Endothelial cell (in vitro differentiated cells): ENCODE measurements around the gene DOCK1. TPM values are rescaled to one million over a fixed set of nuclear protein-coding genes. Genes with fewer than 3 reads are reported as not detected.

Source experiments
- DNase-seq: peaks from one replicate; pipeline ENCODE4 v3.0.0; 2021; ENCODE audit warnings: low spot score
- H3K27ac Mint-ChIP-seq: one replicate; pipeline ENCODE4 v1.8.0; 2021; ENCODE audit warnings: mixed read lengths, inconsistent platforms; ENCODE audit not compliant: unreplicated experiment
- H3K27me3 Mint-ChIP-seq: one replicate; pipeline ENCODE4 v1.8.0; 2021; ENCODE audit warnings: mild to moderate bottlenecking, moderate library complexity, mixed read lengths, inconsistent platforms; ENCODE audit not compliant: unreplicated experiment
- H3K36me3 Mint-ChIP-seq: one replicate; pipeline ENCODE4 v1.8.0; 2021; ENCODE audit warnings: mild to moderate bottlenecking, low read depth, mixed read lengths, inconsistent platforms; ENCODE audit not compliant: unreplicated experiment
- H3K4me1 Mint-ChIP-seq: one replicate; pipeline ENCODE4 v1.8.0; 2021; ENCODE audit warnings: mild to moderate bottlenecking, mixed read lengths, inconsistent platforms; ENCODE audit not compliant: unreplicated experiment
- H3K4me3 Mint-ChIP-seq: one replicate; pipeline ENCODE4 v1.8.0; 2021; ENCODE audit warnings: mild to moderate bottlenecking, mixed read lengths, inconsistent platforms; ENCODE audit not compliant: unreplicated experiment
- H3K9me3 Mint-ChIP-seq: one replicate; pipeline ENCODE4 v1.8.0; 2021; ENCODE audit warnings: mixed read lengths, inconsistent platforms; ENCODE audit not compliant: unreplicated experiment
- CTCF ChIP-seq: fragments of 200-600 bp; sonication (generic); IDR thresholded peaks from one replicate; pipeline ENCODE4 v1.5.0; 2021; ENCODE audit warnings: antibody characterized with exemption; ENCODE audit not compliant: unreplicated experiment
- total RNA-seq: library from RNA; stranded (reverse); fragmentation: NEBNext Ultra II Directional; extraction: Animal tissue kit (Norgen Biotek cat#: 25700); gene quantifications from one replicate; pipeline ENCODE4 v1.2.1, GENCODE V29; 2021; ENCODE audit not compliant: unreplicated experiment

The DOCK1 gene
- total RNA-seq, 1 donor from 2014 or later, result 116 TPM

GRCh38 chr10:127318396-127318795 is 413.2 kb downstream of the DOCK1 start:
- Mint-ChIP-seq H3K4me1 (peaks cover 13% of the 10 kb centered on the region), H3K9me3 (no peaks in the 10 kb centered on the region), H3K36me3 (peaks cover 8% of the 10 kb centered on the region), H3K27ac (no peak overlapping the region), H3K4me3 (no peak overlapping the region), H3K27me3 (peaks cover 4% of the 10 kb centered on the region)
- no peak for DNase-seq
- TF ChIP-seq CTCF, result no peak

GRCh38 chr10:127319271-127319670 is 414.0 kb downstream of the DOCK1 start:
- H3K4me1 Mint-ChIP-seq, result peaks cover 4% of the 10 kb centered on the region
- peaks cover 4% of the 10 kb centered on the region for H3K27me3 Mint-ChIP-seq
- no peak for DNase-seq
- no peaks in the 10 kb centered on the region for H3K9me3 Mint-ChIP-seq
- no peak overlapping the region for H3K27ac Mint-ChIP-seq
- TF ChIP-seq CTCF, result no peak
- H3K4me3 Mint-ChIP-seq, result no peak overlapping the region
- peaks cover 4% of the 10 kb centered on the region for H3K36me3 Mint-ChIP-seq

GRCh38 chr10:127319691-127320090 is 414.5 kb downstream of the DOCK1 start:
- Mint-ChIP-seq H3K4me3 (no peak overlapping the region), H3K9me3 (no peaks in the 10 kb centered on the region), H3K36me3 (peaks cover 4% of the 10 kb centered on the region), H3K27me3 (peaks cover 4% of the 10 kb centered on the region), H3K4me1 (no peaks in the 10 kb centered on the region), H3K27ac (no peak overlapping the region)
- no peak for DNase-seq
- no peak for TF ChIP-seq CTCF

GRCh38 chr10:127320176-127320575 is 414.9 kb downstream of the DOCK1 start:
- Mint-ChIP-seq H3K4me1 (no peaks in the 10 kb centered on the region), H3K4me3 (no peak overlapping the region), H3K27ac (no peak overlapping the region), H3K9me3 (no peaks in the 10 kb centered on the region), H3K36me3 (peaks cover 4% of the 10 kb centered on the region), H3K27me3 (peaks cover 4% of the 10 kb centered on the region)
- DNase-seq, result no peak
- no peak for TF ChIP-seq CTCF

GRCh38 chr10:127322286-127322685 is 417.1 kb downstream of the DOCK1 start:
- H3K27ac Mint-ChIP-seq, result no peak overlapping the region
- H3K4me1 Mint-ChIP-seq, result no peaks in the 10 kb centered on the region
- peaks cover 4% of the 10 kb centered on the region for H3K36me3 Mint-ChIP-seq
- no peak for TF ChIP-seq CTCF
- no peak overlapping the region for H3K4me3 Mint-ChIP-seq
- H3K9me3 Mint-ChIP-seq, result no peaks in the 10 kb centered on the region
- peaks cover 4% of the 10 kb centered on the region for H3K27me3 Mint-ChIP-seq
- no peak for DNase-seq
